Endothelial cell of umbilical vein (primary cell): Measurements from ENCODE around the gene PLA2R1. TPM values are rescaled to one million over a fixed set of nuclear protein-coding genes. Genes with fewer than 3 reads are reported as not detected.

Experiments
- BruUV-seq: library from RNA; stranded (reverse); fragments of 400-500 nt; replicated peaks from 2 replicates; lab custom pipeline; 2021; lab: Mats Ljungman, UMichigan
- CTCF ChIA-PET: fragments of 300-600, 350-600 bp; sonication (Branson Sonifier 250); formaldehyde crosslinking; loops from one replicate; lab custom pipeline; 2021; ENCODE audit warnings: antibody characterized with exemption, inconsistent platforms; lab: Charles Lee
- POLR2A ChIA-PET: fragments of 300-600, 350-600 bp; sonication (Branson Sonifier 250); formaldehyde crosslinking; loops from one replicate; lab custom pipeline; 2021; ENCODE audit warnings: antibody characterized with exemption, inconsistent platforms; lab: Charles Lee
- DNase-seq: peaks from one replicate; pipeline ENCODE4 v3.0.0-alpha.2; 2011; ENCODE audit warnings: low read depth, low spot score
- FAIRE-seq: peaks from 2 replicates; lab custom pipeline; 2011; peaks lifted over from hg19 to GRCh38; lab: Jason Lieb, UNC
- H2AFZ ChIP-seq: 2 replicates; pipeline ENCODE4 v1.6.0; 2012; ENCODE audit warnings: low read depth, low read length, control low read depth, inconsistent platforms
- H3K27ac ChIP-seq: 2 replicates; pipeline ENCODE4 v1.5.1; 2011; ENCODE audit warnings: low read depth, mild to moderate bottlenecking, control low read depth, low read length, moderate library complexity; ENCODE audit not compliant: insufficient read depth
- H3K27me3 ChIP-seq, 2 experiments: 2 replicates each; pipeline versions ENCODE4 v1.6.0 to v1.6.1; 2011; ENCODE audit warnings: low read length in 2 of 2, mixed read lengths in 1 of 2; ENCODE audit not compliant: control insufficient read depth in 2 of 2, insufficient read depth in 2 of 2
- H3K36me3 ChIP-seq, 2 experiments: 2 replicates in 1 of 2; 3 replicates in 1 of 2; pipeline ENCODE4 v1.5.1; 2011; ENCODE audit warnings: low read length in 2 of 2, mild to moderate bottlenecking in 1 of 2, moderate library complexity in 1 of 2; ENCODE audit not compliant: control insufficient read depth in 2 of 2, insufficient read depth in 2 of 2; ENCODE audit errors: extremely low read depth in 1 of 2
- H3K4me1 ChIP-seq: 3 replicates; pipeline ENCODE4 v1.5.1; 2011; ENCODE audit warnings: mild to moderate bottlenecking, low read length; ENCODE audit not compliant: control insufficient read depth, insufficient read depth; ENCODE audit errors: extremely low read depth
- H3K4me2 ChIP-seq: 2 replicates; pipeline ENCODE4 v1.6.1; 2011; ENCODE audit warnings: low read length, control low read depth, mixed read lengths; ENCODE audit not compliant: insufficient read depth
- H3K4me3 ChIP-seq, 3 experiments: fragments of 200-600 bp in 1 of 3; sonication (generic), shearing (Covaris generic) in 1 of 3; replicated peaks in 1 of 3; 2 replicates each; pipeline ENCODE4 v1.5.1; 2011 to 2016; ENCODE audit warnings: control low read depth in 3 of 3, low read length in 3 of 3, mild to moderate bottlenecking in 2 of 3, inconsistent platforms in 1 of 3, low read depth in 1 of 3, moderate library complexity in 1 of 3; ENCODE audit not compliant: insufficient read depth in 1 of 3
- H3K79me2 ChIP-seq: 2 replicates; pipeline ENCODE4 v1.6.0; 2012; ENCODE audit warnings: low read length, inconsistent platforms; ENCODE audit not compliant: control insufficient read depth, insufficient read depth
- H3K9ac ChIP-seq: replicated peaks from 2 replicates; pipeline ENCODE3; 2011; ENCODE audit warnings: low read length, control low read depth; ENCODE audit not compliant: insufficient read depth; ENCODE audit errors: extremely low read depth
- H3K9me1 ChIP-seq: replicated peaks from 3 replicates; pipeline ENCODE4 v1.6.0; 2011; ENCODE audit warnings: mild to moderate bottlenecking, low read length; ENCODE audit not compliant: control insufficient read depth, insufficient read depth; ENCODE audit errors: extremely low read depth
- H3K9me3 ChIP-seq: replicated peaks from 2 replicates; pipeline ENCODE4 v1.5.1; 2012; ENCODE audit warnings: low read length, inconsistent platforms; ENCODE audit not compliant: control insufficient read depth, insufficient read depth
- H4K20me1 ChIP-seq: replicated peaks from 2 replicates; pipeline ENCODE3; 2011; ENCODE audit warnings: mild to moderate bottlenecking, low read length; ENCODE audit not compliant: control insufficient read depth, insufficient read depth; ENCODE audit errors: extremely low read depth
- CTCF ChIP-seq, 2 donors: IDR thresholded peaks; 1 replicate in 1 of 2; 2 replicates in 1 of 2; pipeline ENCODE4 v1.5.1; 2011; ENCODE audit warnings: low read length in 2 of 2, mild to moderate bottlenecking in 2 of 2, moderate library complexity in 2 of 2, control low read depth in 1 of 2, inconsistent platforms in 1 of 2, low read depth in 1 of 2; ENCODE audit not compliant: insufficient read depth in 1 of 2; ENCODE audit errors: extremely low read depth in 1 of 2
- EZH2 ChIP-seq: IDR thresholded peaks from 2 replicates; pipeline ENCODE4 v1.6.1; 2012; ENCODE audit warnings: borderline replicate concordance, low read depth, mild to moderate bottlenecking, moderate library complexity, low read length, inconsistent platforms; ENCODE audit not compliant: severe bottlenecking
- FOS ChIP-seq: IDR thresholded peaks from 2 replicates; pipeline ENCODE4 v1.6.1; 2011; ENCODE audit warnings: mild to moderate bottlenecking, low read length, moderate library complexity, borderline replicate concordance; ENCODE audit not compliant: insufficient read depth
- GATA2 ChIP-seq: IDR thresholded peaks from 2 replicates; pipeline ENCODE4 v1.7.0; 2011; ENCODE audit warnings: low read depth, mild to moderate bottlenecking, moderate library complexity, mixed read lengths, low read length; ENCODE audit not compliant: insufficient read length, insufficient read depth
- JUN ChIP-seq: IDR thresholded peaks from 2 replicates; pipeline ENCODE4 v1.6.1; 2011; ENCODE audit warnings: borderline replicate concordance, low read depth; ENCODE audit not compliant: insufficient read length, insufficient read depth
- MAX ChIP-seq: IDR thresholded peaks from 2 replicates; pipeline ENCODE4 v1.6.1; 2011; ENCODE audit not compliant: insufficient read depth, insufficient read length
- MYC ChIP-seq: IDR thresholded peaks from one replicate; pipeline ENCODE4 v1.6.1; 2011; ENCODE audit warnings: mild to moderate bottlenecking, low read depth, low read length
- POLR2A ChIP-seq: IDR thresholded peaks from 2 replicates; pipeline ENCODE4 v1.6.1; 2012; ENCODE audit warnings: low read depth, mild to moderate bottlenecking, control low read depth, low read length
- POLR2AphosphoS5 ChIP-seq: IDR thresholded peaks from 2 replicates; pipeline ENCODE4 v1.6.1; 2012; ENCODE audit warnings: low read depth, mild to moderate bottlenecking, control low read depth, low read length, moderate library complexity; ENCODE audit not compliant: insufficient read depth
- dilution Hi-C: fragments of 300-500 bp; cut with MboI; formaldehyde crosslinking; loops from one replicate; pipeline ENCODE4 v1.15.0; 2019; ENCODE audit warnings: low sequenced_read_pairs; ENCODE audit not compliant: extremely low pct_ligation_motif_present
- intact Hi-C: fragments of 100-400 bp; cut with micrococcal nuclease; formaldehyde crosslinking; loops from one replicate; pipeline ENCODE4 v1.10.0; 2022
- polyA plus RNA-seq, 4 experiments: library from polyadenylated mRNA; depleted of rRNA in 3 of 4; stranded (reverse) in 3 of 4; unstranded in 1 of 4; fragments of >200 nt; gene quantifications; 2 replicates each; pipeline versions ENCODE4 v1.2.1 to v1.2.3, GENCODE V29; 2011 to 2012; ENCODE audit warnings: missing spikeins in 1 of 4
- total RNA-seq: library from RNA; stranded (reverse); gene quantifications from 2 replicates; pipeline ENCODE4 v1.2.3, GENCODE V29; 2021

PLA2R1 gene
- total and polyA plus RNA-seq, 2 donors (not counting 3 experiments of a cell fraction or from before 2014, with no cell fraction given) = 6.9 to 14.4 TPM

- TF ChIP-seq POLR2A (no peak), JUN (no peak), CTCF (IDR thresholded peaks at IDR 0.05; ENCODE audit: extremely low read depth in 1 of 2, insufficient read depth in 1 of 2, low read depth in 1 of 2, low read length in 2 of 2) (no peak), EZH2 (no peak), MAX (no peak), FOS (no peak), GATA2 (no peak), POLR2AphosphoS5 (no peak), MYC (no peak)
- no peak overlapping the region for H3K4me2 ChIP-seq
- H3K4me3 ChIP-seq = no peak overlapping the region
- H3K36me3 ChIP-seq = no peaks in the 10 kb centered on the region
- ChIA-PET CTCF (interaction anchor here (0.6 to 1.4 kb wide), 2 partner anchors 9 to 13 kb away, joined by 3 to 4 read pairs; no protein-coding TSS in a partner anchor), POLR2A (no interaction called here)
- no peak overlapping the region for H3K9ac ChIP-seq
- H3K9me1 ChIP-seq = no peaks in the 10 kb centered on the region
- dilution Hi-C loops = no loop called here
- DNase-seq (no peak), FAIRE-seq (no peak)
- no peaks in the 10 kb centered on the region for H3K9me3 ChIP-seq
- no peak overlapping the region for H2AFZ ChIP-seq
- no peak overlapping the region for H3K27ac ChIP-seq
- H3K4me1 ChIP-seq = peaks cover 12% of the 10 kb centered on the region
- no peaks in the 10 kb centered on the region for H3K27me3 ChIP-seq
- H3K79me2 ChIP-seq = no peaks in the 10 kb centered on the region
- no peaks in the 10 kb centered on the region for H4K20me1 ChIP-seq
- intact Hi-C loops = no loop called here
- BruUV-seq = no TSS peak
Observed at GRCh38 chr2:159908623-159909022, 153.8 kb downstream of the PLA2R1 start.
